B cell (primary cell): ENCODE results near the gene ALG8.
"Not testable (repeated sequence)": the region's sequence is repeated elsewhere in the genome, so short reads cannot be mapped to it uniquely, and the experiment has no call there.

Experiments used
- CTCF ChIP-seq: fragments of 200-600 bp; IDR thresholded peaks from one replicate; pipeline ENCODE4 v1.8.0; 2022; ENCODE audit warnings: antibody characterized with exemption, mild to moderate bottlenecking
- EZH2 ChIP-seq: IDR thresholded peaks from 2 replicates; pipeline ENCODE4 v1.6.1; 2012; ENCODE audit warnings: borderline replicate concordance, low read depth, mild to moderate bottlenecking, moderate library complexity, low read length; ENCODE audit not compliant: insufficient read depth, poor library complexity, severe bottlenecking

GRCh38 chr11:78077592-78077991, 61.8 kb downstream of the ALG8 start:
- TF ChIP-seq CTCF, EZH2: not testable (repeated sequence)
